Activated T-cell treated with anti-CD3 and anti-CD28 coated beads for 4 hours (primary cell): ENCODE results near the gene UBN2.
"Not testable (repeated sequence)": the region's sequence is repeated elsewhere in the genome, so short reads cannot be mapped to it uniquely, and the experiment has no call there.

ENCODE experiments used
- DNase-seq: peaks from one replicate; pipeline ENCODE4 v3.0.0-alpha.2; 2020

Gene UBN2

DNA sequence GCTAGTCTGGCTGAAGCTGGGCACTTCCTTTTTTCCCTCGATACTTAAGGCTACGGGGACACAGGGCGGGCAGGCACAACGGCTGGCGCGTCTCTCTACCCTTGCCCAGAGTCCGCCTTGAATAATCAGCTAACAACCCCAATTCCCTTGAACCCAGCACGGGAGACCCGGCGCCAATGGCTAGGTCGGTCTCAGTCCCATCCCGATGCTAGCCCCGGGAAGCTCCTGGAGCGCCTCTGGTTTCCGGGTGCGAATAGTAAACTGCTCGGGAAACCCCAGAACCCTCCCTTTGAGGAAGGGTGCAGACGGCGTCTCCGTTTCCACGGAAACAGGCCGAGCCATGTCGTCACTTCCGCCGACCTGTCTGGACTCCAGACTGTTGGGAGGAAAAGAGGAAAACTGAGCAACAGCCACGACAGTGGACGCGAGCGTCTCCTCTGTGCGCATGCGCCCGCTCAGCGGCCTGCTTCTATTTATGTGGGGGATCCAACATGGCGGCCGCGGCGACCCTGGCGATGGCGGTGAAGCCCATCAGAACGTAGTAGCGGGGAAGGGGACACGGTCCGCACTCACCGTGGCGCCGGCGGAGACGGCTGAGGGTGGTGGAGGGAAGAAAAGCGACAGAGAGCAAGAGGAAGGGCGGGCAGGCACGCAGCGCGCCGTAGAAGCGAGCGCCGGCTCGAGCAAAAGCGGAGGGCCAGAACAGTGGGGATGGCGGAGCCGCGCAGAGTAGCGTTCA is at the start of gene UBN2:
Gene UBN2 (plus strand): TSS at position 464 of the 739 bp plus-strand sequence. CDS start 248 bp downstream, at position 712.
- peak; percentile 83 for DNase-seq

GRCh38 chr7:139181404-139181803 is 49.6 kb upstream of the UBN2 start:
- DNase-seq, result no peak

DNA sequence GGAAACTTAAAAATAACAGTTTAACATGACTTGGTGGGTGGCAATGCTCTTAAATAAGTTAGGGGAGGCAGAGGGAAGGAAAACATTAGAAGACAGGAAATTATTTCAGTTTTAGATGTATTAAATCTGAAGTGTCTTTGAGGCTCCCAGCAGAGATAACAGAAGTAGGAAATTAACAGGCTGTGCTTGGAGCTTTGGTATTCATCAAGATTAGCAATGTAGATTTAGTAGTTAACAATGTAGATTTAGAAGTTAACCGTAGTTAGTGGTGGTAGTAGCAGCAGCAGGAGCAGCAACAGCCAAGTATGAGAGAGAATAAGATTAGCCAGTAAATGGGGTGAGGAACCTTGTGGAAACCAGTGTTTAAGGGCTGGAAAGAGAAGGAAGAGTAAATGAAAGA is 48.7 kb upstream of the UBN2 start:
- no peak for DNase-seq

GRCh38 chr7:139183251-139183650 is 47.8 kb upstream of the UBN2 start:
- DNase-seq, result no peak

DNA sequence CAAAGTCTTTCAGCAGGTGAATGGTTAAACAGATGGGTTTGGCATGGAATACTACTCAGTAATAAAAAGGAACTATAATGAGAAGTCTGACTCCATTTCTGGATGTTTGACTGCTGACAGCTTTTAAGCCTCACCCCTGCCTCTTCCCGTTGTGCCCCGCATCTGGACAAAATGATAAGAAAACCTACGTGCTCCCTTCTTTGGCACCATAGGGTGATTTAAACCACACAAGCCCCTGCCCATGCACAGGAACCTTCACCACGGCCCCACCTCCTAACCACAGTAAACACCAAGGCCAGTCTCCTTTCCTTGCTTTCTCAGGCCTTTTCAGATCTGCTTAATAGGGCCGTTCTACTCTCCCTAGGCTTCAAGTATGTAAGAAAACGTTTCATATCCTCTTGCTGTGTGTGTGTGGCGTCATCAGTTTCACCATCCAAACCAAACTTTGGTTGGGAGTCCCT is 47.1 kb upstream of the UBN2 start:
- no peak for DNase-seq

DNA sequence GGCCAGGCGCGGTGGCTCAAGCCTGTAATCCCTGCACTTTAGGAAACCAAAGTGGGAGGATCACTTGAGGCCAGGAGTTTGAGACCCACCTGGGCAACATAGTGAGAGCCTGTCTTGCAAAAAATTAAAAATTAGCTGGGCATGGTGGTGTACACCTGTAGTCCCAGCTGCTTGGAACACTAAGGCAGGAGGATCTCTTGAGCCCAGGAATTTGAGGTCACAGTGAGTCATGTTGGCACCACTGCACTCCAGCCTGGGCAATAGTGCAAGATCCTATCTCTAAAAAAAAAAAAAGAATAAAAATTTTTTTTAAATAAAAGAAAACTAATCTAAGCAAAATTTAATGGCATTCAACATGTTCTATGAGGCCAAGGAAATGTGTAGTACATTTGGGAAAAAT is 44.9 kb upstream of the UBN2 start:
- no peak for DNase-seq

DNA sequence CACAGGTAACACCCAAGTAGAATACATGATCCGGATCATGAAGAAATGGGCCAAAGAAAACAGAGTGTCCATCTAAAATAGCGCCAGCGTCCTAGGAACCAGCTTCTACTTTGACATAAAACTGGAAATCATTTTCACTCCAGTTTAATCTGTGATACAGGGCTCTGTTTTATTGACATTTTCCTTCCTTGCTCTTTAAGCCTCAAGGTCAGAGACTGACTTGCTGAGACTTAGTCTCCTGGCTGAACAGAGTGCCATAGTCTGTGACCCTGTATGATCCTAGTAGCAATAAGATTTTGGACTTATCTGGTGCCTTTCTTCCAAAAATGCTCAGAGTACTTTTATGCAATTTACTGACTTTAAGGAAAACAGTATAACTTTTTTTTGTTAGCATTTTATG is 41.7 kb upstream of the UBN2 start:
- no peak for DNase-seq

DNA sequence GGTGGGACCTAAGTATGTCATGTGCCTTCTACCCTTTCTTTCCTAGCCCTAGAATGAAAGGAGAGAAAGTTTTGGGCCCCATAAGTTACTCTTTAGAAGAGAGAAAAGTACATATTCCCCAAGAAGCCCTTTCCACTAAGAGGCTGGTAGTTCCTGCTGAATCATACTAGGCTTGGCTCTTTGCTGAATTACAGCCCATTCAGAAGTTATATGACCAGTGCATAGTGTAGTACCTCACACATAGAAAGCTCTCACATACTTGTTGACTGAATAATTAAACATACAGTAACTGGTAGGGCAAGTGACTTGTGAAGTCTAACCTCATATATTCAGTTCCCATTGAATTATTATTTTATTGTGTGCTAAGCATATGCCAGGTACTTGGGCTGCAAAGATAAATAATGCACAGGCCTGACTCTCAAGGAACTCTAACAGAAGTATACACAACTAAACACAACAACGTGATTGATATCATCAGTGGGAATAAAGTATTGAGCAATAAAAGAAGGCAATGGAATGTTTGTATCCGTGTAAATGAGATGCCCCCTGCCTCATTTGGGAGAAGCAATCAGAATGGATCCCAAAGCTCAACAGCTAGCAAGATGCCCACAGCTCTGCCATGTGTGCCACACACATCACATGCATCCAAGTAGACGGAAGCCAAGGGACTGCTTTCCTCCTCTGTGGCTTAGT is 38.9 kb upstream of the UBN2 start:
- no peak for DNase-seq

DNA sequence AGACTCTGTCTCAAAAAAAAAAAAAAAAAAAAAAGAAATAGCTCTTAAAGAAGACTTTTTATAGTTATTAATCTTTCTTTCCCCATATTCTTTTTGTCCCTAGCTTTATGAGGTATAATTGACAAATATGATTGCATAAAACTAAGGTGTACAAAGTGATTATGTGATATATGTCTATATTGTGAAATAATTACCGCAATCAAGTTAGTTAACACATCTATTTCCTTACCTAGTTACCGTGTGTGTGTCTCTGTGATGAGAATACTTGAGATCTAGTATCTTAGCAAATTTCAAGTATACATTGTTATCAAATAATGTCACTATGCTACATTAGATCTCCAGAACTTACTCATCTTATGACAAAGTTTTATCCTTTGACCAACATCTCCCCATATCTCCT is 30.7 kb upstream of the UBN2 start:
- DNase-seq, result no peak

DNA sequence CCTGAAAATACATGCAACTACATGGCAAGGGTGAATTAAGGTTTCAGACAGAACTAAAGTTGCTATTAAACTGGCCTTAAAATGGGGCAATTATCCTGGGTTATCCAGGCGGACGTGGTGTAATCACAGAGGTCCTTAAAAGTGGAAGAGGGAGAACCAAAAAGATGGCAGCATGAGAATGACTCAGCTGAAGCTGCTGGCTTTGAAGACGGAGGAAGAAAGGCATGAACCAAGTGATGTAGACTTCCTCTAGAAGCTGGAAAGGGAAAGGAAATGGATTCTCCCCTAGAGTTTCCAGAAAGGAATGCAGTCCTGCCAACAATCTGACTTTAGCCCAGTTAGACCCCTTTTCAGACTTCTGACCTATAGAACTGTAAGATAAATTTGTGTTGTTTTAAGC is 27.0 kb upstream of the UBN2 start:
- DNase-seq, result no peak

DNA sequence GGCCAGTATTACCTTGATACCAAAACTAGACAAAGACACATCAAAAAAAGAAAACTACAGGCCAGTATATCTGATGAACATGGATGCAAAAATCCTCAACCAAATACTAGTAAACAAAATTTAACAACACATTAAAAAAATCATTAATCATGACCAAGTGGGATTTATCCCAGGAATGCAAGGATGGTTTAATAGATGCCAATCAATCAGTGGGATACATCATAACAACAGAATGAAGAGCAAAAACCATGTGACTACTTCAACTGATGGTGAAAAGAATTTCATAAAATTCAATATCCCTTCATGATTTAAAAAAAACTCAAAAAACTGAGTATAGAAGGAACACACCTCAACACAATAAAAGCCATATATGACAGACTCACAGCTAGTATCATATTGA is 25.2 kb upstream of the UBN2 start:
- DNase-seq, result no peak

DNA sequence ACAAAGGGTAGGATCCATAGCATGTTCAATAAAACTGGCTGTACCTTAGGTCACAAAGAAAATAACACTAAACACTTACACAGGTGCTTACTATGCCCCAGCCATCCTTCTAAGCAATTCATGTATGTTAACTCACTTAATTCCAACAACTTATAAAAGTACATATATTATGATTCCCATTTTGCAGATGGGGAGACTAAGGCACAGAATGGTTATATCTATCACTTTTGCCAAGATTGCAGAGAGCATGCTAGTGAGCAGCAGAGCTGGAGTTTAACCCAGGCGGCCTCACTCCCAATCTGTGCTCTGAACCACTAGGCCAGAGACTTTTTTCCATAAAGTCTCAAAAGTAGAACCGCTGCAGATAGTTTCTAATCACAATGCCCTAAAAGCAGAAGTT is 18.9 kb upstream of the UBN2 start:
- no peak for DNase-seq

GRCh38 chr7:139213489-139213888 is 17.5 kb upstream of the UBN2 start:
- DNase-seq, result not testable (repeated sequence)

DNA sequence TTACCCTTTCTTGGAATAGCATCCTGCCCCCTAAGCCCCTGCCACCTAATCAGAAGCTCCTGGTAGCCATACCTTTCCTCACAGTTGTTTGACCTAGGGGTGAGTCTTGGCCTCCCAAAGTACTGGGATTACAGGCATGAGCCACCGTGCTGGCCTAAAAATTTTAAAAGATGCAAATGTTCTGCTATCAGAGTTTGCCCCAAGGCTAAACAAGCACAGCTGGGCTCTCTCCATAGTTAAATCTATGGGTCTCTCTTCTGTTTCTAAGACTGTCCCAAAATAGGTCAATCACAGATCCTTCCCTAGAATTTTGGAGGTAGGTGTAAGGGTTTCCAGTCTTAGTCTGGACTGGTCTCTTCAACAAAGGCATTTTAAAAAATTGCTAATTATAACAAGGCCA is 12.9 kb upstream of the UBN2 start:
- no peak for DNase-seq

DNA sequence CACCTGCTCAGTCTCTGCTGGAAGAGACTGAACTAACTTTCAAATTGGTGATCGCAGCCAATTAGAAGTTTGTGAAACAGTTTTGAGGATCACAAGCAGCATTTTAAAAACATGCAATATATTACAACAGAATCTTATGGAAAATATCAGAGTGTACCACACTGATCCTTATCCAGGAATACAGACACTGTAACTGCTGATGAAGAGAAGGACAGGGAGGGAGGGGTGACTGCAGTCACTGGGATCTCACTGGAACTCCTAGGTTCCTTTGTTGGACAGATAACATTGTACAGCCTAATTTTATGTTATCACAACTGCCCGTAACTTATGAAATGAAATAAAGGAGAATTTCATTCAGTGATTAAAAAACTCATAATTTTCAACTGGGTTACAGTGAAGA is 6.8 kb upstream of the UBN2 start:
- no peak for DNase-seq

DNA sequence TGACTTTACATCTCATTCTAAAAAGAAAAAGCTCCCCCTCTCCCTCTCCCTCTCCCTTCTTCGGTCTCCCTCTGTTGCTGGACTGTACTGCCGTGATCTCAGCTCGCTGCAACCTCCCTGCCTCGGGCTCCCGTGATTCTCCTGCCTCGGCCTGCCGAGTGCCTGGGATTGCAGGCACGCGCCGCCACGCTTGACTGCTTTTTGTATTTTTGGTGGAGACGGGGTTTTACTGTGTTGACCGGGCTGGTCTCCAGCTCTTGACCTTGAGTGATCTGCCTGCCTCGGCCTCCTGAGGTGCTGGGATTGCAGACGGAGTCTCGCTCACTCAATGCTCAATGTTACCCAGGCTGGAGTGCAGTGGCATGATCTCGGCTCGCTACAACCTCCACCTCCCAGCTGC is 6.2 kb upstream of the UBN2 start:
- not testable (repeated sequence) for DNase-seq

GRCh38 chr7:139225286-139226157 is 5.5 kb upstream of the UBN2 start:
- not testable (repeated sequence) for DNase-seq

DNA sequence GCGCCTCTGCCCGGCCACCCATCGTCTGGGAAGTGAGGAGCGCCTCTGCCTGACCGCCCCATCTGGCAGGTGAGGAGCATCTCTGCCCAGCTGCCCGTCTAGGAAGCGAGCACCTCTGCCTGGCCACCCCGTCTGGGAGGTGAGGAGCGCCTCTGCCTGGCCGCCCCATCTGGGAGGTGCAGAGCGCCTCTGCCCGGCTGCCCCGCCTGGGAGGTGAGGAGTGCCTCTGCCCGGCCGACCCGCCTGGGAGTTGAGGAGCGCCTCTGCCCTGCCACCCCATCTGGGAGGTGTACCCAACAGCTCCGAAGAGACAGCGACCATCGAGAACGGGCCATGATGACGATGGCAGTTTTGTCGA is 4.9 kb upstream of the UBN2 start:
- DNase-seq, result not testable (repeated sequence)

DNA sequence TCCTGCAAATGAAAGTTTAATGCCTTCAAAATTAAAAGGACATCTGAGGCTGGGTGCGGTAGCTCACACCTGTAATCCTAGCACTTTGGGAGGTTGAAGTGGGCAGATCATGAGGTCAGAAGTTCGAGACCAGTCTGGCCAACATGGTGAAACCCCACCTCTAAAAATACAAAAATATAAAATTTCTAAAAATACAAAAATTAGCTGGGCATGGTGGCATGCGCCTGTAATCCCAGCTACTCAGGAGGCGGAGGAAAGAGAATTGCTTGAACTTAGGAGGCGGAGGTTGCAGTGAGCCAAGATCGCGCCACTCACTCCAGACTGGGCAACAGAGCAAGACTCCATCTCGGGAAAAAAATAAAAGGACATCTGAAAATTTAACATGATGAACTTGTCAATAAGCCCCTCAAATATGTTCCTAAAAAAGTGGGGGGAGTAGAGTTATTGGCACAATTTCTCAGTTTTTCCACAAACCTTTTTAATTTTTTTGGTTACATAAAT is 4.0 kb upstream of the UBN2 start:
- not testable (repeated sequence) for DNase-seq

GRCh38 chr7:139230023-139230422 is 1.0 kb upstream of the UBN2 start:
- DNase-seq, result no peak

GRCh38 chr7:139230484-139230773 is 608 bp upstream of the UBN2 start:
- no peak for DNase-seq

DNA sequence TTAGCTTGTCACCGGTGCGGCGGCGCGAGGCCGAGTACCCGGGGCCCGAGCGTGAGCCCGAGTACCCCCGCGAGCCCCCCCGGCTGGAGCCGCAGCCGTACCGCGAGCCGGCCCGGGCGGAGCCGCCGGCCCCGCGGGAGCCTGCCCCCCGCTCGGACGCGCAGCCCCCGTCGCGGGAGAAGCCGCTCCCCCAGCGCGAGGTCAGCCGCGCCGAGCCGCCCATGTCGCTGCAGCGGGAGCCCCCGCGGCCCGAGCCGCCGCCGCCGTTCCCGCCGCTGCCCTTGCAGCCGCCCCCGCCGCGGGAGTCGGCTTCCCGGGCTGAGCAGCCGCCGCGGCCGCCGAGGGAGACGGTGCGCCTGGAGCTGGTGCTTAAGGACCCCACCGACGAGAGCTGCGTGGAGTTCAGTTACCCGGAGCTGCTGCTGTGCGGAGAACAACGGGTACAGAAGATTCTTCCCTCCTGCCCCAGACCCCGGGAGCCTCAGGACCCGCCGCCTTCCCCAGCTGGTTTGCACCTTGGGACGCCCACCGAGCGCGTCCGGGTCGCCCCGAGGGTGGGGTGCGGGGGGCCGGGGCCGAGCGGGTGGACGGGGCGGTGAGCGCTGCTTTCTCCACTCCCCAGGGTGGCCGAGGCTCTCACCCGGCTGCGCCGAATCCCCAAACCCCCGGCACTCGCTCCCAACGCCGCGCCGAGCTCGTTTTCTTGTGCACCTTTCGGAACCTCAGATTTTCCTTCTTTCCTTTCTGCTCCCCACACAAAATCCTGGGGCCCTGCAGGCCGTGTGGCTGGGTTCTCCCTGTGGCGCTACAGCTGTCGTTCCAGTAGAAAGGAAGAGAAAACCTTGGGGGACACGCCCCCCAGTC is 708 bp downstream of the UBN2 start:
- peak; percentile 1 for DNase-seq

DNA sequence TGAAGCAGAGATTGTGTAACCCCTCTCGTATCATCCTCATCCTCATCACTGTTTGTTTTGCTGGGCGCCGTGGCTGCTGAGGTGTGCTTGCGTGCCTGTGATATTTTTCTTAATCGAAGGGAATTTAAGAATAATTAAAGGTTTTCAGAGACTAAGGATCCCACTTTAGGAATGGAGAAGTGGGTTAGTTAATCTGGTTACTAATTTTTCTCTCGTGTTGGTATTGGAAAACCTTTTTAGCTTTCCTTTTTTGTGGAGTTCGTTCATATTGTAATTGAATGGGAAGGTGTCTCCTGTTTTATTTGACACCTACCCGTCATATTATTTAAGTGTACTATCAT is 1.3 kb downstream of the UBN2 start:
- DNase-seq, result no peak
